ENCODE measurements around the gene CLCN4. TPM values are rescaled to one million over a fixed set of nuclear protein-coding genes. Genes with fewer than 3 reads are reported as not detected.

The CLCN4 gene
- total RNA-seq, 2 experiments from 2014 or later, result not detected

DNA sequence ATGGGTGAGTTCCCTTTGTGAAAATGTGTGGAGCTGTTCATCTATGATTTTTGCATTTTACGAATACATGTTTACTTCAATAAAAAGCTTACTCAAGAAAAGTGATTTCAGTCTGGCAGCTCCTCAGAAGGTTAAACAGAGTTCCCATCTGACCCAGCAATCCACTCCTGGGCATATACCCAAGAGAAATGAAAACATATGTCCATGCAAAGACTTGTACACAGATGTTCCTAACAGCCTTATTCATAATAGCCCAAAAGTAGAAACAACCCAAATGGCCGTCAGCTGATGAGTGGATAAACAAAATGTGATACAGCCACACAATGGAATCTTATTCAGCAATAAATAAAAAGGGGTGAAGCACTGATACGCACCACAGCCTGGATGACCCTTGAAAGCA lies 20.8 kb downstream of the CLCN4 start:
- Mint-ChIP-seq H3K27ac (no peak overlapping the region), H3K4me1 (ENCODE audit: low read depth) (no peaks in the 10 kb centered on the region), H3K4me3 (no peak overlapping the region), H3K27me3 (peaks cover 21% of the 10 kb centered on the region), H3K36me3 (ENCODE audit: low read depth) (no peaks in the 10 kb centered on the region), H3K9me3 (no peaks in the 10 kb centered on the region)
- intact Hi-C loops (cut with DNase I, micrococcal nuclease), result no loop called here
- no peaks in the 10 kb centered on the region for H3K36me3 ChIP-seq (ENCODE audit: insufficient read depth, low read length)
- peaks cover 0 to 15% of the 10 kb centered on the region in 2 experiments for H3K27me3 ChIP-seq (ENCODE audit: control insufficient read depth in 1 of 2, insufficient read depth in 2 of 2, low read length in 2 of 2)
- CTCF ChIA-PET, result no interaction called here
- no peaks in the 10 kb centered on the region for H3K9me3 ChIP-seq (ENCODE audit: control insufficient read depth in 1 of 2, insufficient read depth in 1 of 2, low read length in 2 of 2)
- no peak overlapping the region for H3K27ac ChIP-seq (ENCODE audit: low read depth in 1 of 2, low read length in 2 of 2)
- POLR2A ChIA-PET, result no interaction called here
- TF ChIP-seq, protein P1, sequence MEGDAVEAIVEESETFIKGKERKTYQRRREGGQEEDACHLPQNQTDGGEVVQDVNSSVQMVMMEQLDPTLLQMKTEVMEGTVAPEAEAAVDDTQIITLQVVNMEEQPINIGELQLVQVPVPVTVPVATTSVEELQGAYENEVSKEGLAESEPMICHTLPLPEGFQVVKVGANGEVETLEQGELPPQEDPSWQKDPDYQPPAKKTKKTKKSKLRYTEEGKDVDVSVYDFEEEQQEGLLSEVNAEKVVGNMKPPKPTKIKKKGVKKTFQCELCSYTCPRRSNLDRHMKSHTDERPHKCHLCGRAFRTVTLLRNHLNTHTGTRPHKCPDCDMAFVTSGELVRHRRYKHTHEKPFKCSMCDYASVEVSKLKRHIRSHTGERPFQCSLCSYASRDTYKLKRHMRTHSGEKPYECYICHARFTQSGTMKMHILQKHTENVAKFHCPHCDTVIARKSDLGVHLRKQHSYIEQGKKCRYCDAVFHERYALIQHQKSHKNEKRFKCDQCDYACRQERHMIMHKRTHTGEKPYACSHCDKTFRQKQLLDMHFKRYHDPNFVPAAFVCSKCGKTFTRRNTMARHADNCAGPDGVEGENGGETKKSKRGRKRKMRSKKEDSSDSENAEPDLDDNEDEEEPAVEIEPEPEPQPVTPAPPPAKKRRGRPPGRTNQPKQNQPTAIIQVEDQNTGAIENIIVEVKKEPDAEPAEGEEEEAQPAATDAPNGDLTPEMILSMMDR (IDR thresholded peaks at IDR 0.05), result no peak
- ATAC-seq (ENCODE audit: poor library complexity) (no peak), DNase-seq (no peak)
- H3K4me1 ChIP-seq (ENCODE audit: insufficient read depth, low read length), result no peaks in the 10 kb centered on the region
- H3K4me3 ChIP-seq (ENCODE audit: low read length), result no peak overlapping the region

DNA sequence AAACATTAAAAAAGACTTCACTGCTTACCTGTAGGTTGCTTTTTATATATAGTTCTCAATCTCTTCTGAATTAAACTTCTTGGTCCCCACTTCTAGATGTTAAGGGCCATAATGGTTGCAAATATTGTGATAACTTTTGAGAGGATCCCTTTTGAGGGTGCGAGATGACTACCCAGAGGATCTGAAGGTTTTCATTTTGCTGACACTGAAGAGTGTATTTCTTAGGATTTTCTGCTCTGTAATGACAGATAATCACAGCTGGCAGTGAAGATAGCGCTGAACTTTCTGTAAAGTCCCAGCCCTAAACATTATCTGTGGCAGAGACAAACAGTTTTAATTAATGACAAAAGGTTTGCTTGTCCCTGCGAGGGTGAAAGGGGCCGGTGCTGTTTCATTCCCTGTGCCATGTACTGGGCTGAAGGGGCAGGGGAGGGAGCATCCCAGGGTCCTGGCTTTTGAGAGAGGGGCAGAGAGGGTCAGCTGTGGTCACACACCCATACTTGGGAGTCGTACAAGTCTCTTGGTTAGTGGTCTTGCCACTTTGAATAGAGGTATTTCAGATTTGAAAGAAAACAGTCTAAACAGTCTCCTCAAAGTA lies 22.2 kb downstream of the CLCN4 start:
- ChIA-PET CTCF (no interaction called here), POLR2A (no interaction called here)
- peaks cover 20% of the 10 kb centered on the region for H3K27me3 Mint-ChIP-seq
- H3K27ac Mint-ChIP-seq, result no peak overlapping the region
- TF ChIP-seq, protein P1 (IDR thresholded peaks at IDR 0.05), result no peak
- no peak for ATAC-seq (ENCODE audit: poor library complexity)
- peaks cover 0 to 13% of the 10 kb centered on the region in 2 experiments for H3K27me3 ChIP-seq (ENCODE audit: control insufficient read depth in 1 of 2, insufficient read depth in 2 of 2, low read length in 2 of 2)
- no peak overlapping the region for H3K27ac ChIP-seq (ENCODE audit: low read depth in 1 of 2, low read length in 2 of 2)
- no peaks in the 10 kb centered on the region for H3K4me1 Mint-ChIP-seq (ENCODE audit: low read depth)
- no peak overlapping the region for H3K4me3 ChIP-seq (ENCODE audit: low read length)
- intact Hi-C loops (cut with DNase I, micrococcal nuclease), result no loop called here
- H3K9me3 Mint-ChIP-seq, result no peaks in the 10 kb centered on the region
- H3K4me3 Mint-ChIP-seq, result no peak overlapping the region
- H3K36me3 Mint-ChIP-seq (ENCODE audit: low read depth), result no peaks in the 10 kb centered on the region
- no peak for DNase-seq
- H3K36me3 ChIP-seq (ENCODE audit: insufficient read depth, low read length), result no peaks in the 10 kb centered on the region
- H3K4me1 ChIP-seq (ENCODE audit: insufficient read depth, low read length), result no peaks in the 10 kb centered on the region
- no peaks in the 10 kb centered on the region for H3K9me3 ChIP-seq (ENCODE audit: control insufficient read depth in 1 of 2, insufficient read depth in 1 of 2, low read length in 2 of 2)

DNA sequence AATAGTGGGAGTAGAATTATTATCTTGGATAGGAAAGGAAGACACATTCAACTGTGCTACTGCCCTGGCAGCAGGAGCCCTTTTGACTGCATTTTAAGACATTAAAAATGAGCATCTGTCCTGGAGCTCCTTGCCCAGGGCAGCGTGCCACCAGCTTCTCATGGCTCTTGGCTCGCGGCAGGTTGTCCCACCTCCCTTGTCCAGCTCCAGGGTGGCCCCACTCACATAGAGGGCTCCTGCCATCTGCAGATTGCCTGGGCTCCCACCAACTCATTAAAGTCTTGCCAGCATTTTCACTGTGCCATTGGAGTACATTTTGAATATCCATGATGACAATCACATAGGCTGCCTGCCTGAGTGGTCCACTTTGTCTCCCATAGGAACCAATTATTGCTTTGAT lies 27.0 kb downstream of the CLCN4 start:
- DNase-seq (no peak), ATAC-seq (ENCODE audit: poor library complexity) (no peak)
- TF ChIP-seq, protein P1 (IDR thresholded peaks at IDR 0.05), result no peak
- no peaks in the 10 kb centered on the region for H3K36me3 Mint-ChIP-seq (ENCODE audit: low read depth)
- H3K4me3 ChIP-seq (ENCODE audit: low read length), result no peak overlapping the region
- H3K9me3 Mint-ChIP-seq, result no peaks in the 10 kb centered on the region
- ChIA-PET CTCF (no interaction called here), POLR2A (no interaction called here)
- H3K27me3 Mint-ChIP-seq, result no peaks in the 10 kb centered on the region
- no peak overlapping the region for H3K27ac ChIP-seq (ENCODE audit: low read depth in 1 of 2, low read length in 2 of 2)
- H3K27ac Mint-ChIP-seq, result no peak overlapping the region
- H3K4me1 ChIP-seq (ENCODE audit: insufficient read depth, low read length), result no peaks in the 10 kb centered on the region
- intact Hi-C loops (cut with DNase I, micrococcal nuclease), result no loop called here
- no peaks in the 10 kb centered on the region for H3K4me1 Mint-ChIP-seq (ENCODE audit: low read depth)
- H3K9me3 ChIP-seq (ENCODE audit: control insufficient read depth in 1 of 2, insufficient read depth in 1 of 2, low read length in 2 of 2), result no peaks in the 10 kb centered on the region
- H3K4me3 Mint-ChIP-seq, result no peak overlapping the region
- no peaks in the 10 kb centered on the region for H3K36me3 ChIP-seq (ENCODE audit: insufficient read depth, low read length)
- peaks cover 0 to 6% of the 10 kb centered on the region in 2 experiments for H3K27me3 ChIP-seq (ENCODE audit: control insufficient read depth in 1 of 2, insufficient read depth in 2 of 2, low read length in 2 of 2)

Measured in CD4-positive, alpha-beta T cell (primary cell).